Measurements from ENCODE around the gene SPO11. TPM values are rescaled to one million over a fixed set of nuclear protein-coding genes. Genes with fewer than 3 reads are reported as not detected.

The SPO11 gene
- total RNA-seq, 1 donor from 2014 or later = not detected

DNA sequence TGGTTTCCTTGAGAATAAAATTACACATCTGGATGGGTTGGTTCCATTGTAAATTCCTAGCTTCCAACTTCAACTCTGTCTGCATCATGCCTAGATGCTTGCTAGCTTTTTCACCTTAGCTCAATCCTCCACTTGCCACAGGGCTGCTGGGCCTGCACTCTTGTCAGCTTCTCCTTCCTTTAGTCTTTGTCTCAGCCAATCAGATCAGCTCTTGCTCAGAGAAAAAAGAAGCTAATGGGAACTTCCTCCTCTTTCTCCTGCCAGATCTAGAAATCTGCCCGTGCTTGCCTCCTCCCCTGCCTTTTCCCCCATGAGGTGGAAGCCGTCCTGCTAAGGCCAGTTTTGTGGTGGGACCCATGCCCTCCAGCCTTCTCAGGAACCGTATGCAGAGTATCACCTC, 40.0 kb downstream of the SPO11 start:
- Mint-ChIP-seq H3K27me3 (ENCODE audit: low read depth) (no peaks in the 10 kb centered on the region), H3K36me3 (peaks cover 53% of the 10 kb centered on the region), H3K4me3 (no peak overlapping the region), H3K9me3 (no peaks in the 10 kb centered on the region), H3K4me1 (no peaks in the 10 kb centered on the region), H3K27ac (no peak overlapping the region)
- DNase-seq (ENCODE audit: low spot score in 2 of 2, unreplicated experiment in 2 of 2) = no peak
- TF ChIP-seq, protein P1, sequence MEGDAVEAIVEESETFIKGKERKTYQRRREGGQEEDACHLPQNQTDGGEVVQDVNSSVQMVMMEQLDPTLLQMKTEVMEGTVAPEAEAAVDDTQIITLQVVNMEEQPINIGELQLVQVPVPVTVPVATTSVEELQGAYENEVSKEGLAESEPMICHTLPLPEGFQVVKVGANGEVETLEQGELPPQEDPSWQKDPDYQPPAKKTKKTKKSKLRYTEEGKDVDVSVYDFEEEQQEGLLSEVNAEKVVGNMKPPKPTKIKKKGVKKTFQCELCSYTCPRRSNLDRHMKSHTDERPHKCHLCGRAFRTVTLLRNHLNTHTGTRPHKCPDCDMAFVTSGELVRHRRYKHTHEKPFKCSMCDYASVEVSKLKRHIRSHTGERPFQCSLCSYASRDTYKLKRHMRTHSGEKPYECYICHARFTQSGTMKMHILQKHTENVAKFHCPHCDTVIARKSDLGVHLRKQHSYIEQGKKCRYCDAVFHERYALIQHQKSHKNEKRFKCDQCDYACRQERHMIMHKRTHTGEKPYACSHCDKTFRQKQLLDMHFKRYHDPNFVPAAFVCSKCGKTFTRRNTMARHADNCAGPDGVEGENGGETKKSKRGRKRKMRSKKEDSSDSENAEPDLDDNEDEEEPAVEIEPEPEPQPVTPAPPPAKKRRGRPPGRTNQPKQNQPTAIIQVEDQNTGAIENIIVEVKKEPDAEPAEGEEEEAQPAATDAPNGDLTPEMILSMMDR (IDR thresholded peaks at IDR 0.05; ENCODE audit: unreplicated experiment) = no peak

DNA sequence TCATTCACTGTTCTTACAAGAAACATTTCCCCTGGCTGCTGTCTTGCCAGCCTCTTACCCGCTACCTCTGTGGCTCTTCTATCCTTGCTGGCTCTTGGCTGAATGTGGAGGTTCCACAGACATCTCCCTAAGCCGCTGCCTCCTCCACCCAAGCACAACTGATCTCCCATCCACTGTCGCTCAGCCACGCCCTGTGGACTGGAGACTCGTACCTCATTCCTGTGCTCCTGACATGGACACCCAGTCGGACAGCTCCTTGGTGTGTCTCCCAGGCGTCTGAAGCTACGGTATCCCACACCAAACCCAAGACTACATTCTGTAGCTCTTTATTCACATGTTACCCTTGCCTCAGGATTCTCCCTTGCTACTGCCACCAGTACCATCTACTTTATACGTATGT, 40.7 kb downstream of the SPO11 start:
- H3K27me3 Mint-ChIP-seq (ENCODE audit: low read depth) = no peaks in the 10 kb centered on the region
- no peaks in the 10 kb centered on the region for H3K4me1 Mint-ChIP-seq
- no peak for DNase-seq (ENCODE audit: low spot score in 2 of 2, unreplicated experiment in 2 of 2)
- no peak overlapping the region for H3K4me3 Mint-ChIP-seq
- no peaks in the 10 kb centered on the region for H3K9me3 Mint-ChIP-seq
- H3K36me3 Mint-ChIP-seq = peaks cover 57% of the 10 kb centered on the region
- H3K27ac Mint-ChIP-seq = no peak overlapping the region
- TF ChIP-seq, protein P1 (IDR thresholded peaks at IDR 0.05; ENCODE audit: unreplicated experiment) = no peak

DNA sequence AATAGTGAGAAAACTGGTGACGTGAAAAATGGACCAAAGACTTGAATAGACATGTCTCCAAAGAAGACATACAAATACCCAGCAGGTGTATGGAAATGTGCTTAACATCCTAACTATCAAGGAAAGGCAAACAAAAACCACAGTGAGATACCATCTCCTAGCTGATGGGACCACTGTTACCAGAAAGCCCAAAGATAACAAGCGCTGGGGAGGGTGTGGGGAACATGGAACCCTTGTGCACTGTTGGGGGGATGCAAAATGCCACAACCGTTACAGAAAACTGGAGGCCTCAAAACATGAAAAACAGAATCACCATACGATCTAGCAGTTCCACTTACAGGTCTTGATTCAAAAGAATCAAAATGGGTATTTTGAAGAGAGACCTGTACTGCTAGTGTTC, 41.8 kb downstream of the SPO11 start:
- TF ChIP-seq, protein P1 (IDR thresholded peaks at IDR 0.05; ENCODE audit: unreplicated experiment) = no peak
- no peaks in the 10 kb centered on the region for H3K4me1 Mint-ChIP-seq
- no peak overlapping the region for H3K4me3 Mint-ChIP-seq
- H3K27ac Mint-ChIP-seq = no peak overlapping the region
- peaks cover 57% of the 10 kb centered on the region for H3K36me3 Mint-ChIP-seq
- no peak for DNase-seq (ENCODE audit: low spot score in 2 of 2, unreplicated experiment in 2 of 2)
- H3K9me3 Mint-ChIP-seq = no peaks in the 10 kb centered on the region
- no peaks in the 10 kb centered on the region for H3K27me3 Mint-ChIP-seq (ENCODE audit: low read depth)

DNA sequence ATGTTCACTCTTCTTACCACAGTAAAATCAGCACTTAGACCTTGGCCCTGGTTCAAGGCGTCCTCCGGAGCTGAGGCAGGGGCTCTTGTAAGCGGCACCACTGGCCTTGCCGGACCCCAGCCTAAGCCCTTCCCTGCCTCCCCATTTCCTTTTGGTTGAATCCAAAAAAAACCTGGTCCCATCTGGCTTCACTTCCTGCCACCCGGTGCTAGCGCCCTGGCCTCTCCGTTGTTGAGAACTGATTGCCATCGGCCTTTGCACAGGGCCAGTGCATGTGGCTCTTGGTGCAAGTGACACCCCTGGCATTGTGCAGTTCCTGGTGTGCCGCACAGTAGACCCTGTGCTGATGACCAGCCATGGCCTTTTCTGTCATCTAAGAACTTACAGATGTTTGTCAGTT, 42.6 kb downstream of the SPO11 start:
- Mint-ChIP-seq H3K27ac (no peak overlapping the region), H3K36me3 (peaks cover 56% of the 10 kb centered on the region), H3K4me3 (no peak overlapping the region), H3K9me3 (no peaks in the 10 kb centered on the region), H3K27me3 (ENCODE audit: low read depth) (no peaks in the 10 kb centered on the region), H3K4me1 (no peaks in the 10 kb centered on the region)
- TF ChIP-seq, protein P1 (IDR thresholded peaks at IDR 0.05; ENCODE audit: unreplicated experiment) = no peak
- no peak for DNase-seq (ENCODE audit: low spot score in 2 of 2, unreplicated experiment in 2 of 2)

DNA sequence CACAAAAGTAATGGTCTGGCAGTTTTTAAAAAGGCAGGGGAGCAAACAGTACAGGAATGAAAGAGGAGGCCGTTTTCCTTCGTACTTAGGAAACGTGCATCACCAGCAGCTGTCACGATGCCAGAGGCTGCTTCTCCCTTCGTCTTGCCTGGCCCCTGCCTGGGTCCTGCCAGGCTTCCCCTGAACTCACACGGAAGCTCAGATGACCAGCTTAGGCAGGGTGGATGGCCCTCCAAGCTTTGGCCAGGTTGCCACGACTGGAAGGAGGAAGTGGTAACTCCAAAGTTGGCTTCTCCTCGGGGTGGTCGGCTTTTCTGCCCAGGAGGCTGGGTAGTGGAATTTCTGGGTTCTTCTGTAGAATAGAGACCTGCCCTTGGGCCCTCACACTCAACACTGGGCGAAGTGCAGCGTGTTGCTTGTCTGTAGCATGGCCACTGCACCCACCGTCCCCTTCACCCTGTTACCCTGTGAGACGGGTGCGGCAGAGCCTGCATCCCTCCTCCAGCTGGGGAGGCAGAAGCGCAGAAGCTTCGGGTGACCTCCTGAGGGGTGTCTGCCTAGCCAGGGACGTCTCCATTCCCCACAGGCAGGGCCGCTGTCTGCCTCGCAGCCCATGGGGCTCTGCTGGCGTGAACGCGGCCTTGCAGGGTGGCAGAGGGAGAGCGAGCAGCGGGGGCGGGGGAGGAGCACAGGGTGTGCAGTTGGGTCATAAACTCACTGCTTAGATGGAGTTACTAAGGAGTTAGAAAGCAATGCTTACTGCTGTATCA, 43.2 kb downstream of the SPO11 start:
- DNase-seq (ENCODE audit: low spot score in 2 of 2, unreplicated experiment in 2 of 2) = no peak
- peaks cover 61% of the 10 kb centered on the region for H3K36me3 Mint-ChIP-seq
- H3K9me3 Mint-ChIP-seq = no peaks in the 10 kb centered on the region
- no peak overlapping the region for H3K4me3 Mint-ChIP-seq
- H3K27ac Mint-ChIP-seq = no peak overlapping the region
- no peaks in the 10 kb centered on the region for H3K4me1 Mint-ChIP-seq
- TF ChIP-seq, protein P1 (IDR thresholded peaks at IDR 0.05; ENCODE audit: unreplicated experiment) = no peak
- no peaks in the 10 kb centered on the region for H3K27me3 Mint-ChIP-seq (ENCODE audit: low read depth)

All from mesothelial cell of epicardium (in vitro differentiated cells).